Thymus (tissue), 14 donors: Measurements from ENCODE around the gene HCFC2. TPM values are rescaled to one million over a fixed set of nuclear protein-coding genes. Genes with fewer than 3 reads are reported as not detected.
"Not testable (repeated sequence)": the region's sequence is repeated elsewhere in the genome, so short reads cannot be mapped to it uniquely, and the experiment has no call there.

Experiments
- DNase-seq, 9 donors: peaks; one replicate each; pipeline ENCODE4 v3.0.0-alpha.2; 2013; ENCODE audit warnings: low spot score in 9 of 9, low read depth in 6 of 9, missing footprints in 1 of 9
- H3K27ac ChIP-seq, 2 donors: one replicate each; pipeline ENCODE4 v1.5.1; 2013; ENCODE audit warnings: control low read depth in 1 of 2, low read depth in 1 of 2, low read length in 1 of 2, mild to moderate bottlenecking in 1 of 2, moderate library complexity in 1 of 2
- H3K27me3 ChIP-seq, 2 donors: one replicate each; pipeline ENCODE4 v1.5.1; 2013; ENCODE audit warnings: low read length in 1 of 2; ENCODE audit not compliant: control insufficient read depth in 2 of 2, insufficient read depth in 1 of 2
- H3K36me3 ChIP-seq, 2 donors: one replicate each; pipeline ENCODE4 v1.5.1; 2013; ENCODE audit warnings: low read length in 1 of 2, mild to moderate bottlenecking in 1 of 2, moderate library complexity in 1 of 2; ENCODE audit not compliant: control insufficient read depth in 2 of 2, insufficient read depth in 2 of 2
- H3K4me1 ChIP-seq, 2 donors: one replicate each; pipeline ENCODE4 v1.5.1; 2013; ENCODE audit warnings: low read length in 2 of 2; ENCODE audit not compliant: control insufficient read depth in 2 of 2, insufficient read depth in 2 of 2
- H3K4me3 ChIP-seq, 2 donors: one replicate each; pipeline ENCODE4 v1.5.1; 2013; ENCODE audit warnings: low read length in 2 of 2, control low read depth in 1 of 2, mild to moderate bottlenecking in 1 of 2
- H3K9me3 ChIP-seq, 2 donors: one replicate each; pipeline ENCODE4 v1.5.1; 2013; ENCODE audit warnings: low read length in 1 of 2, mild to moderate bottlenecking in 1 of 2; ENCODE audit not compliant: control insufficient read depth in 2 of 2, insufficient read depth in 1 of 2
- WGBS: extraction: QIAGEN DNeasy Blood & Tissue Kit; methylation state at CpG from one replicate; pipeline ENCODE4 v1.1.7; 2013; 5-methylcytosine and 5-hydroxymethylcytosine counted together
- long read RNA-seq, 10 donors: transcript quantifications; one replicate each; lab custom pipeline, GENCODE V29; 2026
- polyA plus RNA-seq: library from polyadenylated mRNA; stranded (reverse); fragments of 200-250 nt; gene quantifications from one replicate; pipeline ENCODE4 v1.2.3, GENCODE V29; 2013
- total RNA-seq: library from RNA; stranded (reverse); fragments of 120-200 nt; gene quantifications from one replicate; pipeline ENCODE4 v1.2.4, GENCODE V29; 2013
- donor health status: healthy.

Gene HCFC2
- total RNA-seq (13.8 TPM), polyA plus RNA-seq (13.9 TPM)
- long read RNA-seq, donor 1, result 0 reads
- long read RNA-seq, donor 2, result 0 reads
- long read RNA-seq, donor 3, partial matches to known transcripts, result 90 of 100 reads
- long read RNA-seq, donor 3, other reads (novel, unspliced or antisense), result 9 of 100 reads
- long read RNA-seq, donor 4, partial matches to known transcripts, result 8 of 43 reads
- long read RNA-seq, donor 4, other reads (novel, unspliced or antisense), result 35 of 43 reads
- long read RNA-seq, donor 5, full-length matches to known transcripts, result 3 of 177 reads
- long read RNA-seq, donor 5, partial matches to known transcripts, result 113 of 177 reads
- long read RNA-seq, donor 5, other reads (novel, unspliced or antisense), result 61 of 177 reads
- long read RNA-seq, donor 6, full-length matches to known transcripts, result 1 of 1 reads
- long read RNA-seq, donor 6, partial matches to known transcripts, result 0 of 1 reads
- long read RNA-seq, donor 6, other reads (novel, unspliced or antisense), result 0 of 1 reads
- long read RNA-seq, donor 7, full-length matches to known transcripts, result 1 of 65 reads
- long read RNA-seq, donor 7, partial matches to known transcripts, result 30 of 65 reads
- long read RNA-seq, donor 7, other reads (novel, unspliced or antisense), result 34 of 65 reads
- long read RNA-seq, donor 8, result 0 reads
- long read RNA-seq, donor 9, full-length matches to known transcripts, result 1 of 6 reads
- long read RNA-seq, donor 9, partial matches to known transcripts, result 5 of 6 reads
- long read RNA-seq, donor 9, other reads (novel, unspliced or antisense), result 0 of 6 reads
- long read RNA-seq, donor 10, result 0 reads

- under 1% methylated on average over 74 of the region's 74 CpGs for WGBS
- peak; percentile 51 to 92 (median 82) for DNase-seq
- Histone ChIP-seq H3K27me3 (peaks cover 0 to 3% of the 10 kb centered on the region in 2 donors), H3K4me1 (peaks cover 12 to 14% of the 10 kb centered on the region in 2 donors), H3K9me3 (no peaks in the 10 kb centered on the region), H3K27ac (peak within 1 kb of the TSS; percentile 56 to 83), H3K4me3 (peak within 1 kb of the TSS; percentile 83 to 94), H3K36me3 (peaks cover 4 to 9% of the 10 kb centered on the region in 2 donors)
Observed at GRCh38 chr12:104064031-104064841, at the start of gene HCFC2. TSS of gene HCFC2 (plus strand) at chr12:104064531. CDS start at chr12:104064561, 30 bp downstream.

DNA sequence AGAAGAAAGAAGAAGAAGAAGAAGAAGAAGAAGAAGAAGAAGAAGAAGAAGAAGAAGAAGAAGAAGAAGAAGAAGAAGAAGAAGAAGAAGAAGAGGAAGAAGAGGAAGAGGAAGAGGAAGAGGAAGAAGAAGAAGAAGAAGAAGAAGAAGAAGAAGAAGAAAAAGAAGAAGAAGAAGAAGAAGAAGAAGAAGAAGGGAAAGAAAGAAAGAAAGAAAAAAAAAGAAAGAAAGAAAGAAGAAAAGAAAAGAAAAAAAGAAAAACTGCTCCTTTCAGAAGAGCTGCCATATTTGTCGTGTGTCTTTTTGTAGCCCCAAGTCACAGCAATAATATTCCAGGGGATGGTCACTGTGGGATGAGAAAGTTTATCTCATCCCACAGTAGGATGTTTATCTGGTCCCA lies 42.5 kb upstream of the HCFC2 start:
- DNase-seq, H3K27ac ChIP-seq, H3K9me3 ChIP-seq, H3K4me1 ChIP-seq, H3K27me3 ChIP-seq, H3K36me3 ChIP-seq, H3K4me3 ChIP-seq: not testable (repeated sequence)
- 98% methylated on average over 1 of the region's 1 CpG for WGBS

DNA sequence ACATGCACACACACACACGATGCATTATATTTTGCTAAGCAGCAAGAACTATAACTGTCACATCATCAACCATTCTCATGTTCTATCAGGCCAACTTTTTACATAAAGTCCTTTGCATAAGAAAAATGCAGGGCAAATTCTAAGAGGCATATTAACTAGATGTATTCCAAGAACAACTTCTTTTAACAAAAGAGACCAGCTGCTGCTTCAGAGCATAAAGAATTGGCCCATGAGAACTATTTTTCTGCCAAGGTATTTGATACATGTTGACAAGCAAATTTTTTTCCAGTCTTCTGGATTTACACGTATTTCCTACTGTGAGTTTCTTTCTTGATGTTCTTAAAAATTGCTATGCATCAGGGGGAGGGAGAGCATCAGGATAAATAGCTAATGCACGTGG lies 41.5 kb upstream of the HCFC2 start:
- Histone ChIP-seq H3K36me3 (no peaks in the 10 kb centered on the region), H3K27ac (no peak overlapping the region), H3K4me3 (no peak overlapping the region), H3K27me3 (no peaks in the 10 kb centered on the region), H3K4me1 (no peaks in the 10 kb centered on the region), H3K9me3 (no peaks in the 10 kb centered on the region)
- 85% methylated on average over 3 of the region's 3 CpGs for WGBS
- no peak for DNase-seq

GRCh38 chr12:104023710-104024109 lies 40.6 kb upstream of the HCFC2 start:
- Histone ChIP-seq H3K27me3 (no peaks in the 10 kb centered on the region), H3K4me3 (no peak overlapping the region), H3K4me1 (no peaks in the 10 kb centered on the region), H3K36me3 (no peaks in the 10 kb centered on the region), H3K27ac (no peak overlapping the region), H3K9me3 (no peaks in the 10 kb centered on the region)
- 49% methylated on average over 2 of the region's 2 CpGs for WGBS
- no peak for DNase-seq

DNA sequence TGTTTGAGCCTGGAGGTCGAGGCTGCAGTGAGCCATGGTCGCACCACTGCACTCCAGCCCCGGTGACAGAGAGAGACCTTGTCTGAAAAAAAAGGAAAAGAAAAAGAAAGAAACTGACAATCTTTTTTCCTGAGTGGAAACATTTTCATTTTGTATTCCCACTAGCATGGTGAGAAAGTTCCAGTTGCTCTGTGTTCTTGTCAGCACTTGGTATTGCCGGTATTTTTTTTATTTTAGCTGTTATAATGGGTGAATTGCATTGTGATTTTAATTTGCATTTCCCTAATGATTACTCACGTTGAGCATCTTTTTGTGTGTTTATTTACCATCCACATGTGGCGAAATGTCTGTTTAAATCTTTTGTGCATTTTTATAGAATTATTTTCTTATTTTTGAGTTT lies 40.0 kb upstream of the HCFC2 start:
- no peak for DNase-seq
- no peaks in the 10 kb centered on the region for H3K27me3 ChIP-seq
- no peak overlapping the region for H3K4me3 ChIP-seq
- WGBS, result 97% methylated on average over 6 of the region's 6 CpGs
- no peaks in the 10 kb centered on the region for H3K36me3 ChIP-seq
- H3K9me3 ChIP-seq, result no peaks in the 10 kb centered on the region
- no peak overlapping the region for H3K27ac ChIP-seq
- no peaks in the 10 kb centered on the region for H3K4me1 ChIP-seq

DNA sequence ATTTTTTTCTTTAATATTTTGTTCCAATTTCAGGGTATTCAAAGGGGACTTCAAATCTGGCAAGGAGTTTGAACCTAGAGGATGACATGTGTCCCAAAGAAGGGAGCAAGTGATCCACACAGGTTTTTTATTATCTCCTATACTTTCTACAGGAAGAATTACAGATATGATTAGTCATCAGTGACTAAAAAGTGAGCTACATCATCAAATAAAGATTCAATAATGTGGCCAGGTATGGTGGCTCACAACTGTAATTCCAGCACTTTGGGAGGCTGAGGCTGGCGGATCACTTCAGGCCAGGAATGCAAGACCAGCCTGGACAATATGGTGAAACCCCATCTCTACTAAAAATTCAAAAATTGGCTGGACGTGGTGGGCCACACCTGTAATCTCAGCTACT lies 38.6 kb upstream of the HCFC2 start:
- DNase-seq, result no peak
- H3K27ac ChIP-seq, result no peak overlapping the region
- 94% methylated on average over 2 of the region's 2 CpGs for WGBS
- no peaks in the 10 kb centered on the region for H3K27me3 ChIP-seq
- H3K9me3 ChIP-seq, result no peaks in the 10 kb centered on the region
- H3K4me1 ChIP-seq, result no peaks in the 10 kb centered on the region
- no peak overlapping the region for H3K4me3 ChIP-seq
- H3K36me3 ChIP-seq, result no peaks in the 10 kb centered on the region

DNA sequence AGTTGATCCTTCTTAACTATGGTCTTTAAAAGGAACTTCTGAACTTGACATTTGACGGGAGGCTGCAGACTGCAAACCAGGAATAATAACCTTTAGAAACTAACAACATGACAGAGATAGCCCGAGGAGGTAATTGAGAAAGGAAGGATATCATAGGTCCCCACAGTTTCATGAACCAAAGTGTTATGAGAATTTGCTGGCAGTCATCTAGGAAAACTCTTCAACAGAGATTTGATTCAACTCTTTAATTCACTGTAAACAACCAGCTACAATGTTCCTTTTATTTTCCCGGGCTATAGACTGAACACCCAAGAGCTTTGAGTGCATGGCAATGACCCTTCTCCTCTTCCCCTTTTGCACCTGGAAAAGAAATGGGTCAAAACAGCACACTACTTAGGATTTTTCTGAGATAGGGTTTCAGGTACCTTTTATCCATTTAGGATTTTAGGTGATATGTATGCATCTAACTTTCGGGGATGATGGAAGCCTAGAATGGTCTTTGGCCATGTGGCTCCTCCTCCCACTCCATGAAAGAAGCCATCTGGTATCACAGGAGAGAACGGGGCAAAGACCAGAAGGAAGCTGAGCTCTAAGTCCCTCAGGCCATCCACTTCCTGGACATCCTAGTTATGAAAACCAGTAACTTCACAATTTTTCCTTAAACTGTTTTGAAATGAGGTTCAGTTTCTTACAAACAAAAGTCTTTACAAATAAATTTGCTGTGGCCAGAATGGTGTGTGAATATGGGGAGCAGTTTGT lies 37.3 kb upstream of the HCFC2 start:
- no peaks in the 10 kb centered on the region for H3K36me3 ChIP-seq
- H3K4me3 ChIP-seq, result no peak overlapping the region
- H3K27me3 ChIP-seq, result no peaks in the 10 kb centered on the region
- 74% methylated on average over 5 of the region's 5 CpGs for WGBS
- H3K4me1 ChIP-seq, result no peaks in the 10 kb centered on the region
- no peaks in the 10 kb centered on the region for H3K9me3 ChIP-seq
- H3K27ac ChIP-seq, result no peak overlapping the region
- no peak for DNase-seq

GRCh38 chr12:104030596-104030995 lies 33.7 kb upstream of the HCFC2 start:
- H3K27me3 ChIP-seq, H3K4me3 ChIP-seq, H3K9me3 ChIP-seq, H3K4me1 ChIP-seq, H3K27ac ChIP-seq, DNase-seq, H3K36me3 ChIP-seq: not testable (repeated sequence)
- WGBS, result 98% methylated on average over 8 of the region's 27 CpGs
